CD4-positive, alpha-beta T cell (primary cell): Measurements from ENCODE around the gene YARS1. TPM values are rescaled to one million over a fixed set of nuclear protein-coding genes. Genes with fewer than 3 reads are reported as not detected.

Source experiments
- ATAC-seq: fragments of 200-7000 bp; cut with Tn5 transposase; one replicate; pipeline ENCODE4 v1.10.0; 2022; ENCODE audit warnings: mild to moderate bottlenecking; ENCODE audit not compliant: poor library complexity
- CTCF ChIA-PET: fragments of 350-600 bp; sonication (Branson Sonifier 250); formaldehyde crosslinking; loops from one replicate; lab custom pipeline; 2021; ENCODE audit warnings: antibody characterized with exemption, inconsistent platforms; lab: Charles Lee
- POLR2A ChIA-PET: fragments of 350-600 bp; sonication (Branson Sonifier 250); formaldehyde crosslinking; loops from one replicate; lab custom pipeline; 2021; ENCODE audit warnings: antibody characterized with exemption, inconsistent platforms; lab: Charles Lee
- DNase-seq, 14 experiments: peaks; one replicate each; pipeline ENCODE4 v3.0.0-alpha.2; 2013 to 2020; ENCODE audit warnings: mixed read lengths in 2 of 14
- H3K27ac ChIP-seq, 2 donors: one replicate each; pipeline versions ENCODE4 v1.5.1 to v1.7.0; 2013; ENCODE audit warnings: low read length in 2 of 2, low read depth in 1 of 2, mild to moderate bottlenecking in 1 of 2
- H3K27me3 ChIP-seq, 2 experiments: 1 replicate in 1 of 2; 2 replicates in 1 of 2; pipeline versions ENCODE4 v1.6.1 to v1.7.0; 2013; ENCODE audit warnings: low read length in 2 of 2, control low read depth in 1 of 2, mild to moderate bottlenecking in 1 of 2, moderate library complexity in 1 of 2; ENCODE audit not compliant: insufficient read depth in 2 of 2, control insufficient read depth in 1 of 2
- H3K36me3 ChIP-seq: one replicate; pipeline ENCODE4 v1.6.1; 2013; ENCODE audit warnings: low read length, control low read depth; ENCODE audit not compliant: insufficient read depth
- H3K4me1 ChIP-seq: one replicate; pipeline ENCODE4 v1.6.1; 2013; ENCODE audit warnings: low read length, control low read depth; ENCODE audit not compliant: insufficient read depth
- H3K4me3 ChIP-seq: one replicate; pipeline ENCODE4 v1.5.1; 2013; ENCODE audit warnings: mild to moderate bottlenecking, low read length, moderate library complexity
- H3K9me3 ChIP-seq, 2 experiments: 1 replicate in 1 of 2; 2 replicates in 1 of 2; pipeline versions ENCODE4 v1.6.1 to v1.7.0; 2013; ENCODE audit warnings: low read length in 2 of 2, mild to moderate bottlenecking in 2 of 2, control low read depth in 1 of 2, moderate library complexity in 1 of 2; ENCODE audit not compliant: control insufficient read depth in 1 of 2, insufficient read depth in 1 of 2
- H3K27ac Mint-ChIP-seq: one replicate; pipeline ENCODE4 v1.8.0; 2020; ENCODE audit warnings: mixed read lengths
- H3K27me3 Mint-ChIP-seq: one replicate; pipeline ENCODE4 v1.8.0; 2021; ENCODE audit warnings: mixed read lengths
- H3K36me3 Mint-ChIP-seq: one replicate; pipeline ENCODE4 v1.8.0; 2021; ENCODE audit warnings: low read depth, mixed read lengths
- H3K4me1 Mint-ChIP-seq: one replicate; pipeline ENCODE4 v1.8.0; 2021; ENCODE audit warnings: low read depth, mixed read lengths
- H3K4me3 Mint-ChIP-seq: one replicate; pipeline ENCODE4 v1.8.0; 2020; ENCODE audit warnings: mild to moderate bottlenecking, mixed read lengths
- H3K9me3 Mint-ChIP-seq: one replicate; pipeline ENCODE4 v1.8.0; 2020; ENCODE audit warnings: mixed read lengths
- CTCF ChIP-seq: fragments of 200-600 bp; IDR thresholded peaks from one replicate; pipeline ENCODE4 v1.8.0; 2022; ENCODE audit warnings: antibody characterized with exemption, mild to moderate bottlenecking
- intact Hi-C, 2 experiments: fragments of 100-400 bp; cut with DNase I in 1 of 2; cut with micrococcal nuclease in 1 of 2; formaldehyde crosslinking; loops; one replicate each; pipeline versions ENCODE4 v1.15.1 to v1.9.0; 2023 to 2025; cut with DNase I, micrococcal nuclease
- total RNA-seq, 174 experiments: library from RNA in 2 of 174; stranded (reverse) in 2 of 174; gene quantifications; one replicate each; pipeline ENCODE4 v1.2.3 and lab custom pipeline; 2021 to 2026

Gene YARS1
- total RNA-seq, 2 experiments from 2014 or later = 67.6 to 73.2 TPM

- ChIA-PET CTCF (no interaction called here), POLR2A (no interaction called here)
- H3K9me3 Mint-ChIP-seq = no peaks in the 10 kb centered on the region
These were observed 46.7 kb upstream of the YARS1 start for GRCh38 chr1:32863881-32864245.

GRCh38 chr1:32863218-32863880 lies 46.2 kb upstream of the YARS1 start:
- Histone ChIP-seq H3K36me3 (peaks cover 19% of the 10 kb centered on the region), H3K9me3 (no peaks in the 10 kb centered on the region), H3K4me1 (no peaks in the 10 kb centered on the region), H3K27me3 (no peaks in the 10 kb centered on the region), H3K4me3 (no peak overlapping the region), H3K27ac (no peak overlapping the region)
- Mint-ChIP-seq H3K27ac (no peak overlapping the region), H3K36me3 (peaks cover 42% of the 10 kb centered on the region), H3K9me3 (no peaks in the 10 kb centered on the region), H3K4me1 (no peaks in the 10 kb centered on the region), H3K27me3 (peaks cover under 1% of the 10 kb centered on the region), H3K4me3 (no peak overlapping the region)
- no peak for DNase-seq
- TF ChIP-seq CTCF = no peak
- ATAC-seq = no peak
- ChIA-PET CTCF (interaction anchor here (1.2 kb wide), 1 partner anchor 13 kb away, joined by 4 read pairs; no protein-coding TSS in a partner anchor), POLR2A (no interaction called here)
- intact Hi-C loops = no loop called here

More at GRCh38 chr1:32863881-32864245, 46.7 kb upstream of the YARS1 start:
- Histone ChIP-seq H3K27me3 (no peaks in the 10 kb centered on the region), H3K4me1 (no peaks in the 10 kb centered on the region), H3K36me3 (peaks cover 19% of the 10 kb centered on the region), H3K4me3 (no peak overlapping the region), H3K9me3 (no peaks in the 10 kb centered on the region), H3K27ac (no peak overlapping the region)
- ATAC-seq (no peak), DNase-seq (no peak)
- Mint-ChIP-seq H3K4me1 (no peaks in the 10 kb centered on the region), H3K4me3 (no peak overlapping the region), H3K27me3 (peaks cover 6% of the 10 kb centered on the region), H3K36me3 (peaks cover 37% of the 10 kb centered on the region), H3K27ac (no peak overlapping the region)
- TF ChIP-seq CTCF = no peak
- intact Hi-C loops = no loop called here

GRCh38 chr1:32861904-32862695 lies 44.9 kb upstream of the YARS1 start:
- Histone ChIP-seq H3K4me3 (no peak overlapping the region), H3K27ac (no peak overlapping the region), H3K4me1 (no peaks in the 10 kb centered on the region), H3K9me3 (no peaks in the 10 kb centered on the region), H3K36me3 (peaks cover 28% of the 10 kb centered on the region), H3K27me3 (no peaks in the 10 kb centered on the region)
- no peak for TF ChIP-seq CTCF
- ChIA-PET CTCF (interaction anchor here (1.2 kb wide), 1 partner anchor 15 kb away, joined by 4 read pairs; no protein-coding TSS in a partner anchor), POLR2A (no interaction called here)
- no peaks in the 10 kb centered on the region for H3K4me1 Mint-ChIP-seq
- intact Hi-C loops = no loop called here
- H3K4me3 Mint-ChIP-seq = no peak overlapping the region
- ATAC-seq = no peak
- no peak overlapping the region for H3K27ac Mint-ChIP-seq
- H3K36me3 Mint-ChIP-seq = peaks cover 54% of the 10 kb centered on the region
- H3K9me3 Mint-ChIP-seq = no peaks in the 10 kb centered on the region
- no peaks in the 10 kb centered on the region for H3K27me3 Mint-ChIP-seq
- DNase-seq = no peak
